ENCODE measurements around the gene CORO2B.

CORO2B gene

DNA sequence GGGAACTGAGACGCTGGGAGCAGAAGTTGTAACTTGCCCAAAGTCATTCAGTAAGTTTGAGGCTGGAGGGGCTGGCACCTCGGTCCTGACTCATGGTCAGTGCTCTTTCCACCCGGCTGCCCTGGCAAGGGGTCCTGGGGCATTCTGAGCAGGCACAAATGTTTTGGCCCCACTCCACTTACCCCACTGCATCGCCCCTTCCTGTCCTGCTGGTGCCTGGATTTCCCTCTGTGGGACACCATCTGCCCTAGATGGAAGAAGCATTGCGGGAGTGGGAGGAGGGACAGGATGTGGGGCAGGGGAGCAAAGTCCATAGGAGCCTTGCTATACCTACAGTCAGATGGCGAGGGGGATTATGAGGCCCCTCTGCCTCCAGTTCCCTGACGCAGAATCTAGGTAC, 4.5 kb downstream of the CORO2B start:
- H3K4me3 ChIP-seq, result no peak overlapping the region
- no peaks in the 10 kb centered on the region for H3K9me3 ChIP-seq (ENCODE audit: low read depth, low read length)
- no peak overlapping the region for H3K27ac ChIP-seq
- no peak overlapping the region for H3K9ac ChIP-seq (ENCODE audit: insufficient read length)
- TF ChIP-seq EZH2 (IDR thresholded peaks at IDR 0.05) (no peak), FOXP2 (optimal IDR thresholded peaks at IDR 0.05; ENCODE audit: control extremely low read depth, extremely low read length, insufficient read depth) (no peak), POLR2AphosphoS5 (IDR thresholded peaks at IDR 0.05; ENCODE audit: borderline replicate concordance, low read depth, low read length) (no peak)
- H3K36me3 ChIP-seq (ENCODE audit: insufficient read depth, low read length), result no peaks in the 10 kb centered on the region
- DNase-seq (ENCODE audit: low read depth, low spot score), result no peak

DNA sequence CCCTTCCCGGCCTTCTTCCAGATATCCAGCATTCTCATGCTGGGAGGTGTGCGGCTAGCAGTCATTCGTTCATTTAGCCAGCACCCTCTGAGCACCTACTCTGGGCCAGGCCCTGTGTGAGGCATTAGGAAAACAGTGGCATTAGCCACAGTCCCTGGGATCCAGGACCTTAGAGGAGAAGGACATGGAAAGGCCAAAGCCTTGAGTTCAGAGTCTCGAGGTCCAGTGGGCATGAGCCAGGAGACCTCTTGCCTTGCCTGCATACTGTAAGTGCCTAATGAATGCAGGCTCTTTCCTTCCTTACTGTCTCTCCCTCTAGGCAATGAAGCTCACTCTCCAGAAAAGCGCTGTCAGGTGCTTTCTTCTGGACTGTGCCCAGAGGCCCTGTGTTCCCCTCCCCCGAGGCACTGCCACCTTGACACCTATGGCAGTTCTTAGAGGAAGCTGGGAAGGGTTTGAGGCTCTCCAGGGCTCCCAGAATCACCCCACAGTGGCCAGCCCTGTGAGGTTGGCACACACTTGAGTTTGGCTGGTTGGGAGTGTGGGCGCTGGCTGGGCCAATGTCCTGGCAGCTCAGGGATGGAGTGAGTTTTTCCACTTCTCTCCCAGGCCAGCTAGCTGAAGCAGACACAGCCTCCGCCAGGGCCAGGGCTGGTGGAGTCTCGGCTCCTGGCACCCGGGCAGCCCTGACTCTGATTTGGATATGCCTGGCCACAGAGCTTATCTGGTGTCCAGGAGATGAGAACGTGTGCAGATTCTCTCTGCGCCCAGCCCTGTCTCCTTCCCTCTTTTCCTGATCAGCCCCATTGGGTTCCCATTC, 5.4 kb downstream of the CORO2B start:
- Histone ChIP-seq H3K4me3 (no peak overlapping the region), H3K9me3 (ENCODE audit: low read depth, low read length) (no peaks in the 10 kb centered on the region), H3K27ac (no peak overlapping the region), H3K9ac (ENCODE audit: insufficient read length) (no peak overlapping the region), H3K36me3 (ENCODE audit: insufficient read depth, low read length) (no peaks in the 10 kb centered on the region)
- TF ChIP-seq EZH2 (IDR thresholded peaks at IDR 0.05), result no peak
- TF ChIP-seq POLR2AphosphoS5 (IDR thresholded peaks at IDR 0.05; ENCODE audit: borderline replicate concordance, low read depth, low read length), result no peak
- no peak for TF ChIP-seq FOXP2 (optimal IDR thresholded peaks at IDR 0.05; ENCODE audit: control extremely low read depth, extremely low read length, insufficient read depth)
- DNase-seq (ENCODE audit: low read depth, low spot score), result no peak

DNA sequence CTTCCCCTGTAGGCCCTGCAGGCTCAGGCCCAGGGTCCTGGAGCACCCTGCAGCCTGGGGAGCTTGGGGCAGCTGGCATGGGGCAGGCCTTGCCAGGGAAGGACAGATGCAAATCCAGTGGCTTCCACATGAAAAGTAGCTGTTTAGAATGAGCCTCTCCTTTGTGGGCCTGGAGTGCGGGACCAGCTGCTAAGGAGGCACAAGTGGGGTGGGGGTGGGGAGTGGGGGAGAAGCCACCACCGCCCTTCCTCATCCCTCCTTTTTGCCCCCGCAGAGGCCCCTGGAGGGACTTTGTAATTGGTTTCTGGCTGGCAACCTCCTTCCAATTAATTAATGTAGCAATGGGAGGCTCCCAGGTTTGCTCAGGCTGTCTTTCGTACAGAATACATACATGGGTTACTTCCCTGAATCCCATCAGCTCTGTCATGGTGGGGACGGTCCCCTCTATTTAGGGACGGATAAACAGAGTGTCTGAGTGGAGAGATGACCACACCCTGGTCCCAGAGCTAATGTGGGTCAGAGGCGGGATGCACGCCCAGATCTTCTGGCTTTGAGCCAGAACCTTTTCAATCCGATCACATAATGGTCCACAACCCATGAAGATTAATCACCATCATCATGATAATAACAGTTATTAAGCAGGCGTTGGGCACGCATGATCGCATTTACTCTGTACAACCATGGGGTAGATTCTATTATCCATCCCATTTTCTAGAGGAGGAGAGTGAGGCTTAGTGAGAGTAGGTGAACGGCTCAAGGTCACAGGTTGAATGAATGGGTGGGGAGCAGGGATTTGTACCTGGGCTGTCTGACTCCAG, 6.2 kb downstream of the CORO2B start:
- H3K9ac ChIP-seq (ENCODE audit: insufficient read length), result no peak overlapping the region
- no peaks in the 10 kb centered on the region for H3K36me3 ChIP-seq (ENCODE audit: insufficient read depth, low read length)
- DNase-seq (ENCODE audit: low read depth, low spot score), result no peak
- no peak for TF ChIP-seq POLR2AphosphoS5 (IDR thresholded peaks at IDR 0.05; ENCODE audit: borderline replicate concordance, low read depth, low read length)
- no peak for TF ChIP-seq EZH2 (IDR thresholded peaks at IDR 0.05)
- TF ChIP-seq FOXP2 (optimal IDR thresholded peaks at IDR 0.05; ENCODE audit: control extremely low read depth, extremely low read length, insufficient read depth), result no peak
- H3K27ac ChIP-seq, result no peak overlapping the region
- no peak overlapping the region for H3K4me3 ChIP-seq
- H3K9me3 ChIP-seq (ENCODE audit: low read depth, low read length), result no peaks in the 10 kb centered on the region

DNA sequence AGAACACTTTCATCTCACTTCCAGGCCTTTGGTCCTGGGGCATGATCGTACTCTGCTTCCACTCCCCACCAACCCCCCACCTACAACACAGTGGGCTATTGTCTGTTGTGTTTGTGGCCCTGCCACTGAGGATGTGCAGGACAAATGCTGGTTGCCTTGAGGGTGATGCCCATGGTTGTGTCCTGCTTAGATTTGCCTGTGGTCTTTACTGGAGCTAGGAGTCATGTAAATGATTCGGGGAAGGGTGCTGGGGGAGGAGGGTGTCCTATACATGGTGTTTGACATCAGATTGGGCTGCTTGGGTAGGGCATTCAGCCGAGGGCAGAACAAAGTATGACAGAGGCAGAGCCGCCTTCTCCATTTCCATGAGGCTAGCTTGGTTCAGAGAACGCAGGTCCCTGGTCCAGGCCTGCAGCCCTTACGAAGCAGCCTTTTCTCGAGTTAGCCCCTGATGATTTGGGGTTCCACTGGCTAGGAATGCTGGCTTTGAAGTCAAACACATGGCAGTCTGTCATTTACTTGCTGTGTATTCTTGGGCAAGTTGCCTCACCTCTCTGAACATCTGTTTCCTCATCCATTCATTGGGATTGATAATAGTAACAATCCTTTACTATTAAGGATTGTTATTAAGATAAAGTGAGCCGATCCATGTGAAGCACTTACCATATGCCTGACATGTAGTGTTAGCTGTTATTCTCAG, 6.9 kb downstream of the CORO2B start:
- Histone ChIP-seq H3K9ac (ENCODE audit: insufficient read length) (no peak overlapping the region), H3K9me3 (ENCODE audit: low read depth, low read length) (no peaks in the 10 kb centered on the region), H3K4me3 (no peak overlapping the region), H3K27ac (no peak overlapping the region), H3K36me3 (ENCODE audit: insufficient read depth, low read length) (no peaks in the 10 kb centered on the region)
- TF ChIP-seq EZH2 (IDR thresholded peaks at IDR 0.05) (no peak), FOXP2 (optimal IDR thresholded peaks at IDR 0.05; ENCODE audit: control extremely low read depth, extremely low read length, insufficient read depth) (no peak), POLR2AphosphoS5 (IDR thresholded peaks at IDR 0.05; ENCODE audit: borderline replicate concordance, low read depth, low read length) (no peak)
- DNase-seq (ENCODE audit: low read depth, low spot score), result no peak

DNA sequence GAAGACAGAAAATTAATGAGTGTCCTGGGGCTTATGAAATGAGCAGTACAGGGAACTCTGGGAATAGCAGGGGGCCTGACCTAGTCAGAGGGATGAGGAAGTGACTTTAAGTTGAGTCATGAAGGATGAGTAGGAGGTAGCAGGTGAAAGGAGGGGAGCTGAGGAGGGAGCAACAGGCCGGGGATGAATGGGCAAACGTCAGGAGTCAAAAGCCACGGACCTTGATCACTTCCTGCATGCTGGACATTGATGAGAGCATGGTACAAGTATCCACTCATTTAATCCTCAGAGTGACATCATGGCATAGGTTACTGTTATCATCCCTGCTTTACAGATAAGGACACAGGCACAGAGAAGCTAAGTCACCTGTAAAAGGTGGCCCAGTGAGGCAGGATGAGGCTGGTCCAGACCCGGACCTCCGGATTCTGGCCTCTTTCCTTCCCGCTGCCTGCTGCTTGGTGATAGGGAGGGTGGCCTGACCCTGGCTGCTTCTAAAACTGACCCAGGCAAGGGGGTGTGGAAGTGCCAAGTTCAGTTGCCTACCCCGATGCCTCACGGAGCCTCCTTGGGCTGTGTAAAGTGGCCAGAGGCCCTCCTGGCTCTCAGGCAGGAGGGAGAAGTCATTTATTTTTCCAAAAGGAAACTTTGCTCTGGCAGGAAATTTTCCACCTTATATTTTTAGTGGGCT, 7.6 kb downstream of the CORO2B start:
- H3K9me3 ChIP-seq (ENCODE audit: low read depth, low read length), result no peaks in the 10 kb centered on the region
- H3K9ac ChIP-seq (ENCODE audit: insufficient read length), result no peak overlapping the region
- H3K27ac ChIP-seq, result no peak overlapping the region
- no peak overlapping the region for H3K4me3 ChIP-seq
- no peaks in the 10 kb centered on the region for H3K36me3 ChIP-seq (ENCODE audit: insufficient read depth, low read length)
- no peak for DNase-seq (ENCODE audit: low read depth, low spot score)
- no peak for TF ChIP-seq POLR2AphosphoS5 (IDR thresholded peaks at IDR 0.05; ENCODE audit: borderline replicate concordance, low read depth, low read length)
- no peak for TF ChIP-seq FOXP2 (optimal IDR thresholded peaks at IDR 0.05; ENCODE audit: control extremely low read depth, extremely low read length, insufficient read depth)
- no peak for TF ChIP-seq EZH2 (IDR thresholded peaks at IDR 0.05)

DNA sequence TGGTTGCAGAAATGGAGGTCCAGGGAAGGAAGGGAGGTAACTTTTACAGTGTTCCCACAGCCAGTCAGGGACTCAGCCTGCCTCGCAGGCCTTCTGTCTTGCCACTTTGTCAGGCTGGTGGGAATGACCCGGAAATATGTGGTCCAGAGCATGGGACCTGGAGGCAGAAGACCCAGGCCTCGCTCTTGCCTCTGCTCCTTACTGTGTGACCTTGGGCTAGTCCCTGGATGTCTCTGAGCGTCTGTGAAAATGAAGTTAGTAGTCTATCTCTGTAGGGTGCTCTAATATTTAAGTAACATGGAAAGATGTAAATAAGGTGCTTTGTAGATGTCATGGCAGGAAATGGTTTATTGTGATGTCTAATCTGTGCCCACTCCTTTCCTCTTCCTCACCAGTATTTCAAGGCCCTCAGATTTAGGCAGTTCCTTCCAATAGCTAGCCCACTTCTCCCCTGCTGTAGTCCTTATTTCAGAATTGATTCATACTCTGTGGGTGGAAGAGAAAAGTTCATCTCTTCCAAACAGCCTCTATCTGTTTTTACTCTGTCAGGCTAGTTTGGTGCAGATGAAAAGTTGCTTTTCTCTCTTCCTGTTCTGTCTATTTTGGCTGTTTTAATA, 9.1 kb downstream of the CORO2B start:
- no peaks in the 10 kb centered on the region for H3K9me3 ChIP-seq (ENCODE audit: low read depth, low read length)
- H3K9ac ChIP-seq (ENCODE audit: insufficient read length), result no peak overlapping the region
- no peak for DNase-seq (ENCODE audit: low read depth, low spot score)
- H3K36me3 ChIP-seq (ENCODE audit: insufficient read depth, low read length), result no peaks in the 10 kb centered on the region
- H3K4me3 ChIP-seq, result no peak overlapping the region
- no peak for TF ChIP-seq FOXP2 (optimal IDR thresholded peaks at IDR 0.05; ENCODE audit: control extremely low read depth, extremely low read length, insufficient read depth)
- no peak for TF ChIP-seq POLR2AphosphoS5 (IDR thresholded peaks at IDR 0.05; ENCODE audit: borderline replicate concordance, low read depth, low read length)
- no peak for TF ChIP-seq EZH2 (IDR thresholded peaks at IDR 0.05)
- no peak overlapping the region for H3K27ac ChIP-seq

DNA sequence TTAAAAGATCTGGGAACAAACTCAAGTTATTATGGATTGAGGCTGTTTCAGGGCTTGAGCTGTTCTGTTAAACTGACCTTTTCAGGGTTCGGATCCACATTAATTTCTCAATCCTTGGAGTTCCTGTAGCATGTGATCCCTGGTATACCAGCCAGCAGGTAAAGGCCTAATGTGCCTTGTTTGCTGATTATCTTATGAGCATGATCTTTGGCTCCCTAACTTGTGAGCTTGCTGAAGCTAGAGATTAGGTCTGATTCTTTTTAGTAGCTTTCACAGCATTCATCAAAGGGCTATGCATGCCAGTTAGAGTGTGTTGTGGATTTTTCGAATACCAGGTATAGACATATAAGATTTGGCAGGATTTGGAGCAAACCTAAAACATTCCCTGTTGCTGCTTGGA, 10.3 kb downstream of the CORO2B start:
- Histone ChIP-seq H3K4me3 (no peak overlapping the region), H3K9me3 (ENCODE audit: low read depth, low read length) (no peaks in the 10 kb centered on the region), H3K9ac (ENCODE audit: insufficient read length) (no peak overlapping the region), H3K27ac (no peak overlapping the region), H3K36me3 (ENCODE audit: insufficient read depth, low read length) (no peaks in the 10 kb centered on the region)
- DNase-seq (ENCODE audit: low read depth, low spot score), result no peak
- TF ChIP-seq EZH2 (IDR thresholded peaks at IDR 0.05) (no peak), POLR2AphosphoS5 (IDR thresholded peaks at IDR 0.05; ENCODE audit: borderline replicate concordance, low read depth, low read length) (no peak), FOXP2 (optimal IDR thresholded peaks at IDR 0.05; ENCODE audit: control extremely low read depth, extremely low read length, insufficient read depth) (no peak)

Data from SK-N-MC (cell line).